Measurements from ENCODE around the gene TRERF1.
"Not testable (repeated sequence)": the region's sequence is repeated elsewhere in the genome, so short reads cannot be mapped to it uniquely, and the experiment has no call there.

TRERF1 gene

GRCh38 chr6:42448927-42449659, 2.6 kb downstream of the TRERF1 start:
- no peak for DNase-seq

DNA sequence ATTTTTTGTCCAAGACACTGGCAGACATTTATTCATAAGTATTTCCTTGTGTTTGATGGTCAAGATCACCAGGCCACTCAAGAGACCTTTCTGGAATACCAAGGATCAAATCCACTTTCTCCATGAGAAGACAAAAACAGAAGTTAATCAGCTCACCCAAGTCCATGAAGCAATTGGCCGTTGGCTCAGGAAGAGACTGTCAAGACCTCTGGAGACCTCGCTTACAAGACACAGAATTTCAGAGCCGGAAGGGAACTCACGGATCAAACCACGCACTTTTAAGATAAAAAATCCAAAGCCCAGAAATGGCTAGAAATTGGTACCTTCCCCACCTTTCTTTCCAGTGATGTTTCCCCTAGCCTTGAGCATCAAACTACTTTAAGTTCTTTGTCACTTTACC, 3.3 kb downstream of the TRERF1 start:
- DNase-seq, result no peak

DNA sequence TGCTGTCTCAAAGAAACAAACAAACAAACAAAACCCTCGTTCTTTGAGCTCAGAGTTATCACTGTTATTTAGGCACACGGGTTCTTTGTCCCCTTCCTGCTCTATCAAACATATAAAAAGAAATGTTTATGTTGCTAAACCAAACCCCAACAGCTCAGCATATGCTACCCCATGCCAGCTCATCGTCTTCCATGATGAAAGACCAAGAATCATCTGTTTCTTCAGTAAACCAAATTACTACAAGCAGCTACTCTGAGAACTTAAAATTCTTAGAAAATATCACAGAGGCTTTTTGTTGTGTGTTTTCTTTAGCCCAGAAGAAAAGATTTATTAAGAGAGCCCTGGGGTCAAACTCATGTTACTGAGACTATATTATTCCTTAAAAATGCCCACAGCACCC, 4.7 kb downstream of the TRERF1 start:
- DNase-seq, result no peak

GRCh38 chr6:42446370-42446769, 5.4 kb downstream of the TRERF1 start:
- no peak for DNase-seq

GRCh38 chr6:42445955-42446354, 5.8 kb downstream of the TRERF1 start:
- DNase-seq, result not testable (repeated sequence)

DNA sequence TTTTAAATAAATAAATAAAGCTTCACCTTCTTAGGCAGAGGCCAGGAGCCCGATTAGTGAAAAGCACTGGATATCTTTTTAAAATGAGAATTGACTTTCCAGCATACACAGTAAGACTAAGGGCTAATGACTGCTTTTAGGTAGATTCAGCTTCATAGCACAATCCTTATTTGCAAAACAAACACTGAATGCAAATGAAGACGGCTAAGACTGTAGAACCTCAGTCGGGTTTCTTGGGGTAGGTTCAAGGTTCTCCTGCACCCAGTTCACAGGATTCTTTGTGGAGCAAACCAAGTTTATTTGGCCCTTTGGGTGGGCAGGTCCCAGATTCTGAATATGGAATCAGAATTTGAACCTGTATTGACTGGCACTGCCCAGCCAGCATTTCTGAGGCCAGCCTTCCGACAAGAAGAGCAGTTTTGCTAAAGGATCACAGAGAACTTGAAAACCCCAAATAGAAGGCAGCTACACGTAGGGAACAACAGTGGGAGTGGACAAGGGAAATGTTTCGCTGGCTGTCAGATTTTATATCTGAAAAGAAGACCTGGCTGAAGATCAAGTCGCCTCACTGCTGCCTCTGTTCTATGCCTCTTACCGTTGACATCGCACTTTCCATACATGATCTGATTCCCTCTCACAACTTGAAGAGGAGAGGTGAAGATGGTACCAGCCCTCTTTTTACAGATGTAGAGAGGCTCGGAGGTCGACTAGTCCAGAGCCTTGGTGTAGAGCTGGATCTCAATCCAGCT, 8.2 kb downstream of the TRERF1 start:
- DNase-seq, result no peak

- DNase-seq, result no peak
Observed at GRCh38 chr6:42441697-42442081, 10.0 kb downstream of the TRERF1 start.

DNA sequence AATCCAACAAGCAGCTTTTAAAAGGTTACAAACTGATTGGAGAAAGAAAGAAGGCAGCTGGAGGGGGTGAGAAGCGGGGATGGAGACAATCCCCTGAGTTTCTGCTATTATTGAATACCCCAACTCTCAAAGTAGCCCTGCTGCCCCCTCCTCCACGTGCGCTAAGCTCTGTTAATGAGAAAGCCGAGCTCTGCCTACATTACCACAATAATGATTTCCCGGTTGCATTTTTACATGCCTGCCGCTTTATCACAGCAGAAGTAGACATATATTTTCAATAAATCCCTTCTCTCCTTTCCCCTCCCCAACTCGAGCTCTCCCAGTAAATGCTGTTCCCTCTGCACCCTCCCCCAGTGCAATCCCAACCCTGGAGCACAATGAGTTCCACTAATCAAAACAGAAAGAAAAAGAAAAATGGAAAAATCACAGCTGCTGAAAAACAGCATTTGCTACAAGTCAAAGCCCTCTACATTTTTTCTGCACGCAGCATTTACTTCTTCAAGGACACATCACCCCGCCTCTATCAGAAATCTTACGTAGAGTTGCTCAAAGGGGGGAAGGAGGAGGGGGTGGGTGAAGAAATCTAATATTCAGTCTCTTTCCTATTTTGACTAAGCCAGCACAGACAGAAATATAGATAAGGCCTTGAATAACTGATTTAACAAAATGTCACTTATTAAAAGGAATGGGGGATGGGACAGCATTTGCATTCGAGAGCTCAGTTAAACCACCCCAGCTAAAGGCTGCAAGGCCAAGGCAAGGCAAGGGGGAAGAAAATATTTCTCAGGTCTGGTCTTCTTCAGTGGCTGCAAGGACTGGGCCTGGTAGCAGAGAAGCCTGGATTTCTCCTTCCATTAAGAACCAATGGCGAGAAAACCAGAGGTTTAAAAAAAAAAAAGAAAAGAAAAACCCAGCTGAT, 10.7 kb downstream of the TRERF1 start:
- no peak for DNase-seq

- DNase-seq, result no peak
Observed at GRCh38 chr6:42440027-42440426, 11.7 kb downstream of the TRERF1 start.

DNA sequence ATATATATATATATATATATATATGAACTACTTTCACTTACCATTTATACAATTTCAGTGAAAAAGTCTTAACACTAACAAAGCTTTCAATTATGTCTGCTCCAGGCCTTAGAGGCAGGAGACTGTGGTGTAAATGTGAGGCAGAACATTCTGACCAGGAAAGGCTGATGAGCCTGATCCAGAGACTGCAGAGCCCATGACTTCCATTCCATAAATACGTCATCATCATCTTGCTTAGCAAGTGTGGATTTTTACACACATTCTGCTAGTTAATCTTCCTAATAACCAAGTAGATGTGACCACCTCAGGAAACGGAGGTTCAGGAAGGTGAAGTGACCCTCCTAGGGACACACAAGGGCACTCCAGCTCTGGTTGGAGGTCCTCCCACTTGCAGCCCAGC, 14.9 kb downstream of the TRERF1 start:
- DNase-seq, result no peak

GRCh38 chr6:42434237-42434636, 17.5 kb downstream of the TRERF1 start:
- DNase-seq, result no peak

- DNase-seq, result no peak
Observed at GRCh38 chr6:42433409-42433808, 18.3 kb downstream of the TRERF1 start.

DNA sequence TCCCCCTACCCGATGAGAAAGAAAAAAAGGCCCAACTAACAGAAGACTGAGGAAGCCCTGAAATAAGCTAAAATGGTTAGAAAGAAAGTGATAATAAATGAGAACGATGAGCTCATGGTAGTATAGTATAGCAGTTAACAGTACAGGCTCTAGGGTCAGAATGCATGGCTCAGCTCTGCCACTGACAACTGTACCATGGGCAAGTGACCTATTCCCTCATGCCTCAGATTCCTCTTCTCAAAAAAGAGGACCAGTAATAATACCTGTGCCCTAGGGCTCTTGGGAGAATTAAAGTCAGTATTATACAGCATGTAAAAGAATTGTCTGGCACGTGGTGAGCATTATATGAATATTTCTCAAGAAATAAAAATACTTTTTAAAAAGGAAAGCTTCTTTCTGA, 19.8 kb downstream of the TRERF1 start:
- DNase-seq, result no peak

DNA sequence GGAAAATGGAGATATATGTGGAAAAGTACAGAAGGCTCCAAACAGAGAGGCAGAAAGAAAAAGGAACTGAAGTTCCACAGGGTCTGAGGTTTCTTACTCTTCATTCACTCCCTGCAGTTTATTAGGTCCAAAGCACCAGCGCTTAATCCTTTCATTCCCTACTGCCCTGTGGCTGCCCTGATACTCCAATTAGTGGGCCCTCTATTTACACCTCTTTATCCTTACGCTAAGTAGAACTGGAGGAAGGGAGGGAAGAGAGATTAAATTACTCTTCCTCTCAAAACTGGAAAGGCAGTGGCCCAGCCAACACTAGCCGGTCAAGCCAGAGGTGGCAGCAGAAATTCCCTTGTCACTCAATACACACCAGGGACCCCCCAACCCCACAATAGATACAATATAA, 20.4 kb downstream of the TRERF1 start:
- no peak for DNase-seq

GRCh38 chr6:42429836-42430235, 21.9 kb downstream of the TRERF1 start:
- DNase-seq, result no peak

DNA sequence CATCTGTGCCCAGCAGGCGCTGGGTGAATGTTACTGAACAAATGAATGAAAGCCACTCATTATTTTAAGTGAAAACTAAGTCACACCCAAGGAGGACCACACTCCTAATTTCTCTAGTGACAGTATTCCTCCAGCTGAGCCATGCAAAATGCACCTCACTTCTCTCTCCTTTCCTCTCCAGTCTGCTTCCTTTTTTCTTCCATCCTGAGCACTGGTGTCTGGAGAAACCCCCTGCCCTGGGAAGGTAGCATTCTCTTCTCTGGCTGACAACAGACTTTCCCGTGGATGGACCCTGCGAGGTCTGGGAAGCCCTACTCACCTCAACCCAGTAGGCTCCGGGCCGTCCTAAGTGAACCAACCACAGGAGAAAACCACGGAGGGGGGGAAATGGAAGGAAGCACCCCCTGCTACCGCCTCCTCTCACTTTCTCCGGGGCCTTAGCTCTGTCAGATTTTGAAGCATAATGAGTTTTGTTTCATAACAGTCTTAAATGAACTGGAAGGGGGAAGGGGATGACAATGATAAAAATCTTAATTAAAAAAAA, 22.6 kb downstream of the TRERF1 start:
- no peak for DNase-seq

GRCh38 chr6:42428326-42429041, 23.2 kb downstream of the TRERF1 start:
- DNase-seq, result no peak

DNA sequence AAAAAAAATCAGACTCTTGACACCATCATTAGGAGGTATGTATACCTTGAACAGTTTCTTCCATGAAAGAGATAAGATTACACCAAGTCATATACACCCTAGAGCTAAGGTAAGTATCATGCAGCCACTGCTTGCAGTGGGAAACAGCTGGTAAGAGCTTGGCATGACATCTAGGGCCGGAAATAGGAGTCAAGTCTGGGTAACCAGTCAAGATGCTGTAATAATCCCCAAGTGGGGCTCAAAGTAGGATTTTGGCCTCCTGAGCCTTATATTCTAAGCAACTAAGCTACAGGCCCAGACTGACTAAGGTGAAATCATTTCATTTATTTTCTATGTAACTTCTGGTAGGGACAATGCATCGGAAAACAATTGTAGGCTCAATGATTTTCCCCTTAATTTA, 23.9 kb downstream of the TRERF1 start:
- DNase-seq, result no peak

DNA sequence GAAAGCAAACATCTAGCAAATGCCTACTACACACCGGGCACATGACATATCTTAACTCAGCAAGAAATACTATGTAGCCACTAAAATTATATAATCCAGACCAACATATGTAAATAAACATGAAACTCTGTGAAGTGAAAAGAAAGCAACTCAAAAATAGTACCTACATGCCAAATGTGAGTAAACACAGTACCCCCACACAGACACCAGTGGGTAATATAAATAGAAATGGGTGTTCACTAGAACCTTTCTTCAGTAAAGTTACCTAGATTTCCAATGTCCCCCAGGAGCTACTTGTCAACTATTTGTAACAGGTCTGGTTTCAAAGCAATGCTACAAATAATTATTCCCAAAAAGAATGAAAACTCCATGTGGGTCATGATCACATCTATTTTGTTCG, 25.5 kb downstream of the TRERF1 start:
- DNase-seq, result no peak

GRCh38 chr6:42424906-42425474, 26.7 kb downstream of the TRERF1 start:
- DNase-seq, result no peak

- no peak for DNase-seq
Observed at GRCh38 chr6:42423244-42423643, 28.5 kb downstream of the TRERF1 start.

GRCh38 chr6:42420741-42421140, 31.0 kb downstream of the TRERF1 start:
- DNase-seq, result no peak
